GM12891 (cell line): ENCODE data around the gene COX7A2.

Experiments used
- DNase-seq: peaks from one replicate; pipeline ENCODE4 v3.0.0; 2011; ENCODE audit warnings: low spot score; ENCODE audit not compliant: insufficient read length
- FAIRE-seq: peaks from 2 replicates; lab custom pipeline; 2011; peaks lifted over from hg19 to GRCh38; lab: Jason Lieb, UNC
- PAX5 ChIP-seq: IDR thresholded peaks from 2 replicates; pipeline ENCODE4 v1.6.1; 2011; ENCODE audit warnings: low read length, moderate library complexity, mild to moderate bottlenecking; ENCODE audit not compliant: insufficient read depth, severe bottlenecking
- POLR2A ChIP-seq: IDR thresholded peaks from 2 replicates; pipeline ENCODE4 v1.6.1; 2011; ENCODE audit warnings: low read depth, low read length, control low read depth
- POLR2AphosphoS5 ChIP-seq: IDR thresholded peaks from 2 replicates; pipeline ENCODE4 v1.6.1; 2011; ENCODE audit warnings: low read depth, low read length, control low read depth
- POU2F2 ChIP-seq: IDR thresholded peaks from 2 replicates; pipeline ENCODE4 v1.6.1; 2011; ENCODE audit warnings: low read depth, mild to moderate bottlenecking, control low read depth, low read length, moderate library complexity
- SPI1 ChIP-seq: IDR thresholded peaks from 2 replicates; pipeline ENCODE4 v1.6.1; 2011; ENCODE audit warnings: low read depth, low read length, control low read depth
- TAF1 ChIP-seq: IDR thresholded peaks from 2 replicates; pipeline ENCODE4 v1.6.1; 2011; ENCODE audit warnings: low read depth, low read length, control low read depth

The COX7A2 gene

GRCh38 chr6:75204217-75204958 lies 39.2 kb downstream of the COX7A2 start:
- no peak for TF ChIP-seq POU2F2
- TF ChIP-seq SPI1, result no peak
- TF ChIP-seq POLR2A, result no peak
- TF ChIP-seq TAF1, result no peak
- no peak for TF ChIP-seq POLR2AphosphoS5
- no peak for TF ChIP-seq PAX5
- peak; percentile 87 for FAIRE-seq
- DNase-seq, result no peak

GRCh38 chr6:75203721-75204120 lies 39.9 kb downstream of the COX7A2 start:
- DNase-seq (no peak), FAIRE-seq (no peak)
- TF ChIP-seq PAX5 (no peak), SPI1 (no peak), POLR2A (no peak), TAF1 (no peak), POU2F2 (no peak), POLR2AphosphoS5 (no peak)

- DNase-seq, result no peak
- no peak for FAIRE-seq
- TF ChIP-seq POLR2AphosphoS5, result no peak
- no peak for TF ChIP-seq POU2F2
- TF ChIP-seq PAX5, result no peak
- no peak for TF ChIP-seq TAF1
- TF ChIP-seq SPI1, result no peak
- no peak for TF ChIP-seq POLR2A
Observed at GRCh38 chr6:75202676-75203131, 40.9 kb downstream of the COX7A2 start.

- DNase-seq (no peak), FAIRE-seq (no peak)
- no peak for TF ChIP-seq SPI1
- no peak for TF ChIP-seq PAX5
- TF ChIP-seq POU2F2, result no peak
- no peak for TF ChIP-seq POLR2AphosphoS5
- no peak for TF ChIP-seq TAF1
- no peak for TF ChIP-seq POLR2A
Observed at GRCh38 chr6:75201901-75202672, 41.5 kb downstream of the COX7A2 start.

- FAIRE-seq (no peak), DNase-seq (no peak)
- TF ChIP-seq POLR2AphosphoS5, result no peak
- no peak for TF ChIP-seq POU2F2
- TF ChIP-seq PAX5, result no peak
- no peak for TF ChIP-seq SPI1
- TF ChIP-seq POLR2A, result no peak
- TF ChIP-seq TAF1, result no peak
Observed at GRCh38 chr6:75201021-75201420, 42.6 kb downstream of the COX7A2 start.

GRCh38 chr6:75199889-75200288 lies 43.7 kb downstream of the COX7A2 start:
- TF ChIP-seq SPI1, result no peak
- no peak for TF ChIP-seq TAF1
- no peak for TF ChIP-seq POLR2A
- no peak for TF ChIP-seq POLR2AphosphoS5
- TF ChIP-seq POU2F2, result no peak
- no peak for TF ChIP-seq PAX5
- FAIRE-seq (no peak), DNase-seq (no peak)

DNA sequence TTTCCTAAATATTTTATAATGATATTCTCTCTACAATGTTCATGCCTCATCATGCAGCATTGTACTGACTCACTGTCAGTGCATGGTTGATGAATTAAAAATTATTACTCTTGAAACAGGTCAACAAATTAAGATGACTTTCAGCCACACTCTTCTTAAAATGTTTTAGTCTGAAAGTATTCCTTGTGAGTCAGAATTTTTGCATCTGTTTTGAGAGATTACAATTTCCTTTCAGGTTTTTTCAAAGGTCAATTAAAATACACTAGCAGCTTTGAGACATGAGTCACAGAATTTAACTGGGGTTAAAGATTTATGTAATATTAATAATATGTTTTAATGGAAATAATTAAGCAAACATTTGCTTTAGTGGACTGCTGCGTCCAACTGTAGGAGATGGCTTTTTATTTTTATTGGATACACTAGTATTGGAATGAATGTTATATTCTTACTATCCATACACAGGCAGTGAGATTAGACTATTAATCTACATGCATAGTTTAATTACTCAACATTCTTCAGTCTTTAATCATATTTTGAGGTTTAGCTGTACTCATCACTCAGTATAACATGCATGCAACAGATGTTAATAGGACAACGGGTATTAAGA lies 47.4 kb downstream of the COX7A2 start:
- no peak for DNase-seq
- FAIRE-seq, result no peak
- TF ChIP-seq PAX5 (no peak), TAF1 (no peak), POLR2A (no peak), POLR2AphosphoS5 (no peak), POU2F2 (no peak), SPI1 (no peak)

GRCh38 chr6:75188221-75188925 lies 55.2 kb downstream of the COX7A2 start:
- TF ChIP-seq POLR2AphosphoS5 (no peak), SPI1 (no peak), POLR2A (no peak), PAX5 (no peak), TAF1 (no peak), POU2F2 (no peak)
- DNase-seq (no peak), FAIRE-seq (no peak)
